ENCODE results near the gene GGACT.

DNA sequence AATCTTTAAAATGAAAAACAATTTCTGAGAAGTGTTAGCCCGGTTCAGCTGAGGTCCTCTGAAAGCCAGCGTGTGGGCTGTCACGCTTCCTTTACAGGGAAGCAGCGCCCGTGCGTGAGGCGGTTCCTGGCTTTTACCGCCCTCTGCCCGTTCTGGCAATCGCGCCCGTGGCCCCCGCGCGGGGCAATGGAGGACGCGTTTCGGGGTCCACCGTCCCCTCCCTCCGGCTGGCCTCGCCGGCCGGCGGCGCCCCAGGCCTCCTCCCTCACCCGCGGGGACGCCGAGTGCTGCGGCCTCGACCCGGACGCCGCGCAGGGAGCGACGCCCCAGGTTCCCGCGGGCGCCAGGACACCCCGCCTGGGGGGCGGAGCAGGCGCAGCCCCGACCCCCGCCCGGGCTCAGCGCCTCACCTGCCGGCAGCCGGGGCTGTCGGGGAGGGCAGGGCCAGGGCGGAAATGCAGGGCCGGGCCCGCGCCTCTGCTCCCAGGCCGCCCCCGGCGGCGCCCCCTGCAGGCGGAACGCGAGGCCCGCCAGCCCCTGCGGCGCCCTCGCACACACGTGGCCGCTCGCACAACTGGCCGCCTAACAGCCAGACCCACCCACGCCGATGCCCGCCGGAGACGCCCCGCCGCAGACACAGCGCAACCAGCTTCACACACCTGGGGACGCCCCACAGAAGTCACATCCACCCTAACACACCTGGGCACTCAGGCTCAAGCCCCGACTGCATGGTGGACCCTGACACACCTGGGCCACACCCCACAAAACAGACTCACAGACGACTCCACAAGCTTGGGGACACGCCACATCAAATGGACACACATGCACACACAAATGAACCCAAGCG, at the start of gene GGACT:
- TF ChIP-seq, protein P1, sequence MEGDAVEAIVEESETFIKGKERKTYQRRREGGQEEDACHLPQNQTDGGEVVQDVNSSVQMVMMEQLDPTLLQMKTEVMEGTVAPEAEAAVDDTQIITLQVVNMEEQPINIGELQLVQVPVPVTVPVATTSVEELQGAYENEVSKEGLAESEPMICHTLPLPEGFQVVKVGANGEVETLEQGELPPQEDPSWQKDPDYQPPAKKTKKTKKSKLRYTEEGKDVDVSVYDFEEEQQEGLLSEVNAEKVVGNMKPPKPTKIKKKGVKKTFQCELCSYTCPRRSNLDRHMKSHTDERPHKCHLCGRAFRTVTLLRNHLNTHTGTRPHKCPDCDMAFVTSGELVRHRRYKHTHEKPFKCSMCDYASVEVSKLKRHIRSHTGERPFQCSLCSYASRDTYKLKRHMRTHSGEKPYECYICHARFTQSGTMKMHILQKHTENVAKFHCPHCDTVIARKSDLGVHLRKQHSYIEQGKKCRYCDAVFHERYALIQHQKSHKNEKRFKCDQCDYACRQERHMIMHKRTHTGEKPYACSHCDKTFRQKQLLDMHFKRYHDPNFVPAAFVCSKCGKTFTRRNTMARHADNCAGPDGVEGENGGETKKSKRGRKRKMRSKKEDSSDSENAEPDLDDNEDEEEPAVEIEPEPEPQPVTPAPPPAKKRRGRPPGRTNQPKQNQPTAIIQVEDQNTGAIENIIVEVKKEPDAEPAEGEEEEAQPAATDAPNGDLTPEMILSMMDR (IDR thresholded peaks at IDR 0.05): peak; percentile 63 to 88 (median 86)
- TF ChIP-seq POLR2A (IDR thresholded peaks at IDR 0.05): peak in 1 of 2 donors; percentile 57

All from Peyer's patch (tissue), 4 donors.